K562 (cell line): Measurements from ENCODE around the gene ARID4B. TPM values are rescaled to one million over a fixed set of nuclear protein-coding genes. Genes with fewer than 3 reads are reported as not detected.

Source experiments
- ATAC-seq: fragments of 200-7000 bp; cut with Tn5 transposase; 3 replicates; pipeline ENCODE4 v1.9.1; 2020; ENCODE audit warnings: moderate library complexity
- BruUV-seq: library from RNA; stranded (reverse); fragments of 400-500 nt; replicated peaks from 2 replicates; lab custom pipeline; 2021; lab: Mats Ljungman, UMichigan
- CTCF ChIA-PET: fragments of 300-600 bp; formaldehyde crosslinking; extraction: SDS; loops from one replicate; lab custom pipeline; 2021; ENCODE audit warnings: low intra/inter-chr PET ratio; lab: Yijun Ruan, JAX
- POLR2A ChIA-PET: fragments of 300-600, 350-650 bp; sonication (Branson Sonifier 250); formaldehyde crosslinking; extraction: SDS; loops from one replicate; lab custom pipeline; 2021; ENCODE audit warnings: antibody characterized with exemption, inconsistent platforms; lab: Yijun Ruan, JAX
- DNase-seq, 4 experiments: peaks; one replicate each; pipeline versions ENCODE4 v3.0.0 to v3.0.0-alpha.2; 2011 to 2018; ENCODE audit warnings: low spot score in 3 of 4, mixed read lengths in 3 of 4; ENCODE audit errors: extremely low read depth in 1 of 4
- FAIRE-seq: peaks from 2 replicates; lab custom pipeline; 2011; peaks lifted over from hg19 to GRCh38; lab: Jason Lieb, UNC
- H2AFZ ChIP-seq: 2 replicates; pipeline ENCODE4 v1.6.0; 2011; ENCODE audit warnings: low read depth, low read length, control low read depth, inconsistent platforms
- H3K27ac ChIP-seq: fragments of 200-600 bp; 3 replicates; pipeline ENCODE4 v1.8.0; 2011; ENCODE audit warnings: low read depth, mild to moderate bottlenecking, control low read depth, inconsistent platforms, low read length, moderate library complexity, mixed read lengths; ENCODE audit errors: extremely low read depth
- H3K27me3 ChIP-seq, 2 experiments: fragments of 300-600 bp in 1 of 2; 2 replicates in 1 of 2; 3 replicates in 1 of 2; pipeline versions ENCODE4 v1.6.0 to v1.8.0; 2011; ENCODE audit warnings: inconsistent platforms in 2 of 2, low read length in 2 of 2, mild to moderate bottlenecking in 1 of 2, mixed read lengths in 1 of 2, moderate library complexity in 1 of 2; ENCODE audit not compliant: control insufficient read depth in 2 of 2, insufficient read depth in 2 of 2
- H3K36me3 ChIP-seq: fragments of 300-600 bp; 3 replicates; pipeline ENCODE4 v1.8.0; 2011; ENCODE audit warnings: mild to moderate bottlenecking, low read length, inconsistent platforms; ENCODE audit not compliant: control insufficient read depth, insufficient read depth
- H3K4me1 ChIP-seq, 2 experiments: fragments of 200-600 bp in 1 of 2; replicated peaks in 1 of 2; 2 replicates in 1 of 2; 3 replicates in 1 of 2; pipeline versions ENCODE4 v1.5.1 to v1.8.0; 2011; ENCODE audit warnings: inconsistent platforms in 2 of 2, low read length in 2 of 2, mild to moderate bottlenecking in 1 of 2, mixed read lengths in 1 of 2, moderate library complexity in 1 of 2; ENCODE audit not compliant: control insufficient read depth in 2 of 2, insufficient read depth in 2 of 2
- H3K4me2 ChIP-seq: 2 replicates; pipeline ENCODE4 v1.6.1; 2011; ENCODE audit warnings: low read length, control low read depth, inconsistent platforms, mixed read lengths; ENCODE audit not compliant: insufficient read depth
- H3K4me3 ChIP-seq: fragments of 200-600 bp; sonication (generic), shearing (Covaris generic); 2 replicates; pipeline ENCODE4 v1.5.1; 2016; ENCODE audit warnings: control low read depth, inconsistent platforms
- H3K79me2 ChIP-seq: fragments of 200-600 bp; 3 replicates; pipeline ENCODE4 v1.8.0; 2011; ENCODE audit warnings: low read length, inconsistent platforms; ENCODE audit not compliant: control insufficient read depth, insufficient read depth
- H3K9ac ChIP-seq, 2 experiments: 2 replicates each; pipeline versions ENCODE4 v1.6.0 to v1.6.1; 2011; ENCODE audit warnings: low read depth in 2 of 2, low read length in 2 of 2, control low read depth in 1 of 2, inconsistent platforms in 1 of 2, mild to moderate bottlenecking in 1 of 2, mixed read lengths in 1 of 2; ENCODE audit not compliant: insufficient read depth in 1 of 2
- H3K9me1 ChIP-seq: one replicate; pipeline ENCODE4 v1.6.0; 2011; ENCODE audit warnings: inconsistent platforms, mild to moderate bottlenecking, low read length, moderate library complexity; ENCODE audit not compliant: control insufficient read depth, insufficient read depth
- H3K9me3 ChIP-seq: replicated peaks from 2 replicates; pipeline ENCODE4 v1.5.1; 2011; ENCODE audit warnings: low read depth, low read length, inconsistent platforms; ENCODE audit not compliant: control insufficient read depth, insufficient read depth
- H4K20me1 ChIP-seq: replicated peaks from 2 replicates; pipeline ENCODE4 v1.6.1; 2011; ENCODE audit warnings: low read length, inconsistent platforms, mixed read lengths; ENCODE audit not compliant: control insufficient read depth, insufficient read depth
- ARID1B ChIP-seq: fragments of 450-650 bp; IDR thresholded peaks from 2 replicates; pipeline ENCODE4 v1.6.1; 2016; ENCODE audit warnings: antibody characterized with exemption, mild to moderate bottlenecking, inconsistent platforms
- DPF2 ChIP-seq: fragments of 450-650 bp; IDR thresholded peaks from 2 replicates; pipeline ENCODE4 v1.6.1; 2016
- FOXA1 ChIP-seq: fragments of 450-650 bp; IDR thresholded peaks from 2 replicates; pipeline ENCODE4 v1.6.1; 2016; ENCODE audit warnings: mild to moderate bottlenecking, borderline replicate concordance
- HDAC3 ChIP-seq: fragments of 450-650 bp; IDR thresholded peaks from 2 replicates; pipeline ENCODE4 v1.6.1; 2018; ENCODE audit warnings: borderline replicate concordance, mild to moderate bottlenecking, moderate library complexity; ENCODE audit not compliant: partially characterized antibody
- ZNF121 ChIP-seq: sonication (generic); formaldehyde crosslinking; conservative IDR thresholded peaks from 2 replicates; pipeline ENCODE4 v1.8.0; 2022; ENCODE audit warnings: missing genetic modification reagents
- WGBS: fragments of 100-300 bp; shearing (Covaris generic); methylation state at CpG from one replicate; pipeline ENCODE4 v1.1.6; 2016; ENCODE audit warnings: low coverage, mixed read lengths; ENCODE audit not compliant: insufficient coverage; ENCODE audit errors: missing lambda C conversion rate; 5-methylcytosine and 5-hydroxymethylcytosine counted together
- in situ Hi-C: fragments of 300-500 bp; cut with MboI; formaldehyde crosslinking; loops from 4 replicates; pipeline ENCODE4 v1.15.0; 2018; ENCODE audit warnings: inconsistent platforms, mixed read lengths
- intact Hi-C: fragments of 100-400 bp; cut with micrococcal nuclease; formaldehyde crosslinking; loops from 2 replicates; pipeline ENCODE4 v1.14.2; 2022
- polyA plus RNA-seq, 8 experiments: library from polyadenylated mRNA; depleted of rRNA in 4 of 8; stranded (reverse) in 5 of 8; unstranded in 3 of 8; fragments of >200 nt; fragmentation: Nextera tagmentation in 2 of 8; fragmentation: Illumina TruSeq in 1 of 8; extraction: Ambion mirVana in 2 of 8; extraction: Trizol in 1 of 8; gene quantifications; 2 replicates each; pipeline versions ENCODE4 v1.2.1 to v1.2.3, GENCODE V29; 2011 to 2014; ENCODE audit warnings: inconsistent platforms in 1 of 8, missing spikeins in 1 of 8
- total RNA-seq, 7 experiments: library from RNA; depleted of rRNA in 6 of 7; stranded (reverse); fragments of >200 nt in 6 of 7; fragmentation: Illumina TruSeq in 2 of 7; extraction: Trizol in 2 of 7; gene quantifications; 2 replicates each; pipeline versions ENCODE4 v1.2.1 to v1.2.3, GENCODE V29; 2011 to 2021; ENCODE audit warnings: low replicate concordance in 1 of 7
- TF ChIP-seq, protein P1 (sequence below): fragments of 250-450 bp; sonication (Bioruptor Pico); IDR thresholded peaks from 2 replicates; pipeline ENCODE4 v1.5.0; 2021
- TF ChIP-seq, protein P2 (sequence below): fragments of 450-650 bp; IDR thresholded peaks from 2 replicates; pipeline ENCODE4 v1.6.1; 2016

Gene ARID4B
- total and polyA plus RNA-seq, 9 of the 15 experiments (the other 6 are each of a cell fraction or from before 2014, with no cell fraction given) = 8.4 to 38.9 (median 18.5) TPM

DNA sequence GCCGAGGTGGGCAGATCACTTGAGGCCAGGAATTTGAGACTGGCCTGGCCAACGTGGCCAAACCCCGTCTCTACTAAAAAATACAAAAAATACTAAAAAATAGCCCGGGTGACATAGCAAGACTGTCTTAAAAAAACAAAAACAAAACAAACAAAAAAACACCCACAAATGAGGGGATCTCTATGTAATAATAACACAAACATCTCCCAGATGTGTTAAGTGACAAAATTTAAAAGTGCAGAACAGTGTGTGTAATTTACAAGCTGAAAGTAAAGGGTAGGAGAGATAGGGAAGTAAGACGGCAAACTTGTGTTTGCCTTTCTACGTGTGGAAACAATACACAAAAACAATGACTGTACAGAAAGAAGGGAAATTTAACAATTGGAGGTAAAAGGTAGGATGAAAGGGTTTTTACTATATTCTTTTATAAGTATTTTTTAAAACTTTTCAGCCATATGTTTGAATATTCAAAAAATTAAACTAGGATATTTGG, 36.3 kb downstream of the ARID4B start:
- Histone ChIP-seq H2AFZ (no peak overlapping the region), H3K79me2 (peaks cover 98% of the 10 kb centered on the region), H3K9me3 (no peaks in the 10 kb centered on the region), H3K36me3 (no peaks in the 10 kb centered on the region), H3K27ac (peak overlapping the region; percentile 22; the same call in 1 of the 3 replicates), H3K27me3 (no peaks in the 10 kb centered on the region), H3K4me1 (peaks cover 20 to 32% of the 10 kb centered on the region in 2 experiments), H3K4me3 (no peak overlapping the region), H3K9ac (no peak overlapping the region), H3K4me2 (no peak overlapping the region), H3K9me1 (peaks cover 3% of the 10 kb centered on the region), H4K20me1 (peaks cover 22% of the 10 kb centered on the region; the same call in 1 of the 2 replicates)
- CTCF ChIA-PET = no interaction called here
- 38% methylated on average over 6 of the region's 6 CpGs for WGBS
- intact Hi-C loops = no loop called here
- no peak for ATAC-seq
- BruUV-seq = no TSS peak
- in situ Hi-C loops = no loop called here
- FAIRE-seq = no peak
- peak; percentile 16; the same call in 1 of the 2 replicates for TF ChIP-seq DPF2
- TF ChIP-seq FOXA1 = no peak
- TF ChIP-seq ARID1B = 0 out of 2 replicates have a peak, but pooled peaks have one; percentile 8
- POLR2A ChIA-PET = interaction anchor here (1.0 to 1.9 kb wide), 3 partner anchors 11 to 23 kb away, joined by 3 to 5 read pairs (median 4); no protein-coding TSS in a partner anchor
- no peak for DNase-seq

DNA sequence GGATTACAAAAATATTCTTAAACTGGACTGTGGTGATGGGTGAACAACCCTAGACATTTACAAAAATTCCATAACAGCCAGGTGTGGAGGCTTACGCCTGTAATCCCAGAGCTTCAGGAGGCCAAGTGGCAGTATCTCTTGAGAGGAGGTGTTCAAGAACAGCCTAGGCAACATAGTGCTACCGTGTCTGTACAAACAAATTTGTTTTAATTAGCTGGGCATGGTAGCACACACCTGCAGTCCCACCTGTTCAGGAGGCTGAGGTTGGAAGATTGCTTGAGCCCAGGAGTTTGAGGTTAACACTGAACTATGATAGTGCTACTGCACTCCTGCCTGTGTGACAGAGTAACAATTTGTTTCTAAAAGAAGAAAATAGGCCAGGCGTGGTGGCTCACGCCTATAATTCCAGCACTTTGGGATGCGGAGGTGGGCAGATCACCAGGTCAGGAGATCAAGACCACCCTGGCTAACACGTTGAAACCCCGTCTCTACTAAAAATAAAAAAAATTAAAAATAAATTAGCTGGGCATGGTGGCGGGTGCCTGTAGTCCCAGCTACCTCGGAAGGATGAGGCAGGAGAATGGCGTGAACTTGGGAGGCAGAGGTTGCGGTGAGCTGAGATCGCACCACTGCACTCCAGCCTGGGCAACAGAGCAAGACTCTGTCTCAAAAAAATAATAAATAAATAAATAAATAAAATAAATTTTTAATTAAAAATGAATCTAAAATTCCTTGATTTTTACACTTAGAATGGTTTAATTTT, 37.1 kb downstream of the ARID4B start:
- peaks cover 98% of the 10 kb centered on the region for H3K79me2 ChIP-seq
- peaks cover 26% of the 10 kb centered on the region; the same call in 1 of the 2 replicates for H4K20me1 ChIP-seq
- no peaks in the 10 kb centered on the region for H3K9me3 ChIP-seq
- no peak overlapping the region for H3K4me2 ChIP-seq
- ATAC-seq (peak; percentile 25), DNase-seq (no peak), FAIRE-seq (no peak)
- H3K27ac ChIP-seq = peak overlapping the region; percentile 27; the same call in 1 of the 3 replicates
- peaks cover 16 to 32% of the 10 kb centered on the region in 2 experiments for H3K4me1 ChIP-seq
- 85% methylated on average over 12 of the region's 12 CpGs for WGBS
- H3K9me1 ChIP-seq = peaks cover 3% of the 10 kb centered on the region
- TF ChIP-seq HDAC3 (no peak), ZNF121 (0 out of 2 replicates have a peak, but pooled peaks have one; percentile 21)
- TF ChIP-seq, protein P1, sequence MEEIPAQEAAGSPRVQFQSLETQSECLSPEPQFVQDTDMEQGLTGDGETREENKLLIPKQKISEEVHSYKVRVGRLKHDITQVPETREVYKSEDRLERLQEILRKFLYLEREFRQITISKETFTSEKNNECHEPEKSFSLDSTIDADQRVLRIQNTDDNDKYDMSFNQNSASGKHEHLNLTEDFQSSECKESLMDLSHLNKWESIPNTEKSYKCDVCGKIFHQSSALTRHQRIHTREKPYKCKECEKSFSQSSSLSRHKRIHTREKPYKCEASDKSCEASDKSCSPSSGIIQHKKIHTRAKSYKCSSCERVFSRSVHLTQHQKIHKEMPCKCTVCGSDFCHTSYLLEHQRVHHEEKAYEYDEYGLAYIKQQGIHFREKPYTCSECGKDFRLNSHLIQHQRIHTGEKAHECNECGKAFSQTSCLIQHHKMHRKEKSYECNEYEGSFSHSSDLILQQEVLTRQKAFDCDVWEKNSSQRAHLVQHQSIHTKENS = no peak
- TF ChIP-seq, protein P2, sequence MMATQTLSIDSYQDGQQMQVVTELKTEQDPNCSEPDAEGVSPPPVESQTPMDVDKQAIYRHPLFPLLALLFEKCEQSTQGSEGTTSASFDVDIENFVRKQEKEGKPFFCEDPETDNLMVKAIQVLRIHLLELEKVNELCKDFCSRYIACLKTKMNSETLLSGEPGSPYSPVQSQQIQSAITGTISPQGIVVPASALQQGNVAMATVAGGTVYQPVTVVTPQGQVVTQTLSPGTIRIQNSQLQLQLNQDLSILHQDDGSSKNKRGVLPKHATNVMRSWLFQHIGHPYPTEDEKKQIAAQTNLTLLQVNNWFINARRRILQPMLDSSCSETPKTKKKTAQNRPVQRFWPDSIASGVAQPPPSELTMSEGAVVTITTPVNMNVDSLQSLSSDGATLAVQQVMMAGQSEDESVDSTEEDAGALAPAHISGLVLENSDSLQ = peak; percentile 4; the same call in 1 of the 2 replicates
- no peak overlapping the region for H2AFZ ChIP-seq
- BruUV-seq = no TSS peak
- no peak overlapping the region for H3K9ac ChIP-seq
- ChIA-PET CTCF (no interaction called here), POLR2A (interaction anchor here (0.6 to 1.9 kb wide), 4 partner anchors 10 to 24 kb away, joined by 3 to 5 read pairs (median 4); no protein-coding TSS in a partner anchor)
- intact Hi-C loops (no loop called here), in situ Hi-C loops (no loop called here)
- no peak overlapping the region for H3K4me3 ChIP-seq
- H3K27me3 ChIP-seq = no peaks in the 10 kb centered on the region
- no peaks in the 10 kb centered on the region for H3K36me3 ChIP-seq
